Measurements from ENCODE around the gene ULBP3.
"Not testable (repeated sequence)": the region's sequence is repeated elsewhere in the genome, so short reads cannot be mapped to it uniquely, and the experiment has no call there.

ULBP3 gene

GRCh38 chr6:150043096-150043495 lies 25.8 kb downstream of the ULBP3 start:
- DNase-seq (ENCODE audit: low spot score), result no peak

- DNase-seq (ENCODE audit: low spot score), result no peak
Observed at GRCh38 chr6:150038202-150039062, 30.5 kb downstream of the ULBP3 start.

DNA sequence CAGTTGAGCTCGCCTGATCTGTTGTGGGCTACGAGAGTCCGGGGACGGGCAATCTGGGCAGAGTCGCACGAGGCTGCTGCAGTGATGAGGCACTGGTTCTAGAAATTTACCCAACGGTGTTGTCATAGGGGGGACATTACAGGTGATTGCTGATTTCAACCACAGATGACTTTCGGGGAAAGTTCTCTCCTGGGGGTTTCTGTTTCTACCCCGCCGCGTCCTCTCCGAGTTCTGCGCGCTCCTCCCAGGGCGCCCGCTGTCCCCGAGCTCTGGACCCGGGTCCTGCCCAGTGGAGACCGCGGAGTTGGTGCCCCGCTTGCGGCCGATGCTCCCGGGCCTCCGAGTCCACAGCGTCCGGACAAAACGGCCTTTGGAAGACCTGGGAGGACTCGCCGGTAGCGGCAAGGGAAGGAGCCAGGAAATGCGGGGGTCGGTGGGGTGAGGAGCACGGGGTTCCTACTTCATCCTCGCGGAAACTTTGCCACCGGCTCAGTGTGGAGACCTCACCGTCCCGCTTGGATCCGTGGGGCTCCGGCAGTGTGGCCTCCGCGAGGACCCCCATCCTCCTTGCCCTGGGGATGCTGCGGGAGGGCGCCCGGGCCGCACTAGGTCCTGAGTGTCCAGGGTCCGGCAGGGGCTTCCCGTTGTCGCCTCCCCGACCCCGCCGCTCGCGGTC lies 31.3 kb downstream of the ULBP3 start:
- DNase-seq (ENCODE audit: low spot score), result no peak

DNA sequence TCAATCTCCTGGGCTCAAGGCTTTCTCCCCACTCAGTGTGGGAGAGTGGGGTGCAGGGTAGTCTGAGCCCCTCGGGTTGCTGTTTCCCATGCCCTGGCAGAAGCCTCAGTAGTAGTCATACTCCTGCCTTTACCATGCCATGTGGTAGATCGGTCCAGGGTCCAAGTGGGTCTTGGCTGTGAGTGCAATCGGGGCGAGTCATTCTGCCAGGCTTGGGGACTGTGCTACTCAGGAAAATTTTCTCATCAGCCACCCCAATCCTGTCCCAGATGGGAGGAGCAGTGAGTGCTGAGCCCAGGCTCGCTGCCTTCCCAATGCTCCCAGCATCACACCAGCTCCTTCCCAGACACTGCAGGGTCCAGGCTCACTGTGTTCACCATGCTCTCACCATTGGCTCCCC lies 32.8 kb downstream of the ULBP3 start:
- no peak for DNase-seq (ENCODE audit: low spot score)

DNA sequence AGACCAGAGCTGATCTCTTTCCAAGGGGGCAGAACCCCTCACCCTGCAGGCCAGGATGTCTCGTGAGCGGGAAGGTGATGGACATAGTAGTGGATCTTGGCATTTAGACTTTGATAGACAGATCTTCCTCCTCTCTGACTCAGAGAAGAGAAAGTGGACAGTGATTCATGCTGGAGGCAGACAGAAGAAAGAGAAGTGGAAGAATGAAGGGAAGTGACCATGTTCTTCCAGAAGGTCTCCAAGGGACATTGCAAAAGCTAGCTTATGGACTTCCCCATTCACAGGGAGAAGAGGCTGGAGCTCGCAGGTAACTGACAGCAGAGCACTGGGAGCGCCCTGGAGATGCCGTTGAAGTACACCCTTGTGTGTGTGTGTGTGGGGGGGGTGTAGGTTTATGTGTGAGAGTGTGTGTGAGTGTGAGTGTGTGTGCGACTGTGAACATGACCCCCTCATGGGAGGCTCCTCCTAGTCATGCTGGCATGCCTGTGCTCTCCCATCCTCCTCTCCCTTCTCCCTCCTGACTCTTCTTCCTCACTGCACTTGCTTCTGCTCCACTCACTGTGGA lies 35.6 kb downstream of the ULBP3 start:
- no peak for DNase-seq (ENCODE audit: low spot score)

GRCh38 chr6:150032598-150032997 lies 36.3 kb downstream of the ULBP3 start:
- no peak for DNase-seq (ENCODE audit: low spot score)

- no peak for DNase-seq (ENCODE audit: low spot score)
Observed at GRCh38 chr6:150030611-150031010, 38.3 kb downstream of the ULBP3 start.

DNA sequence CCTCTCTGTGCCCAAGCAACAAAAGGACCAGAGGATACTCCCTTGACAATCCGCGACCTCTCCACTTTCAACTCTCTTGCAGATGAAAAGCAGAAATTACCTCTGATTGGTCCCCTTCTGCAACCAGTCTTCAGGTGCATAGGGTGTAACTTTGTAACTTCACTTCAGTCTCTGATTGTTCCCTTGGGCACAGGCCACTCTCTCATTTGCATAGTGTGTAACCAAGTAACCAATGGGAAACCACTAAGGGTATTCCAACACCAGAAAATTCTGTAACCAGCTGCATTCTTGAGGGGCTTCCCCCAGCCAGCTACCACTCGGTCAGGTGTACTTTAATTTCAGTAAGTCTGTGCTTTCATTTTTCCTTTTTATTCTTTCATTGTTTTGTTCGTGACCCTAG lies 39.2 kb downstream of the ULBP3 start:
- DNase-seq (ENCODE audit: low spot score), result peak; percentile 45

- DNase-seq (ENCODE audit: low spot score), result no peak
Observed at GRCh38 chr6:150029276-150029675, 39.6 kb downstream of the ULBP3 start.

DNA sequence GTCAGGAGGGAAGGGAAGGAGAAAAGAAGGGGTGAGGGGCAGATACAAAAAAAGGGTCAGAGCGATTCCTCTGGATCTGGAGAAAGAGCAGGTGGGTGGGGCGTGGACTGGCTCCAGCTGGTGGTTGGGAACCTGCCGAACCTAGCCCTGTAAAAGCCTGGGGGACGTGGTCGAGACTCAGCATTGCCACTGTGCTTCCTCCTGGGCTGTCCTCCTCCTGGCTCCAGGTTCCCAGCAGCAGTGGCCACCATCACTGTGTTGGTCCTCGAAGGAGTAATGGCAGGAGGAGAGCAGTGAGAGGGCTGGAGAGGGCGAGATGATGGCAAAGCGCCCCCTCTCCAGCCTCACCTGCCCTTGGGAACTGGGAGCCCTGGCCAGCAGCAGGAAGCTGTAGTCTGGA lies 40.1 kb downstream of the ULBP3 start:
- no peak for DNase-seq (ENCODE audit: low spot score)

DNA sequence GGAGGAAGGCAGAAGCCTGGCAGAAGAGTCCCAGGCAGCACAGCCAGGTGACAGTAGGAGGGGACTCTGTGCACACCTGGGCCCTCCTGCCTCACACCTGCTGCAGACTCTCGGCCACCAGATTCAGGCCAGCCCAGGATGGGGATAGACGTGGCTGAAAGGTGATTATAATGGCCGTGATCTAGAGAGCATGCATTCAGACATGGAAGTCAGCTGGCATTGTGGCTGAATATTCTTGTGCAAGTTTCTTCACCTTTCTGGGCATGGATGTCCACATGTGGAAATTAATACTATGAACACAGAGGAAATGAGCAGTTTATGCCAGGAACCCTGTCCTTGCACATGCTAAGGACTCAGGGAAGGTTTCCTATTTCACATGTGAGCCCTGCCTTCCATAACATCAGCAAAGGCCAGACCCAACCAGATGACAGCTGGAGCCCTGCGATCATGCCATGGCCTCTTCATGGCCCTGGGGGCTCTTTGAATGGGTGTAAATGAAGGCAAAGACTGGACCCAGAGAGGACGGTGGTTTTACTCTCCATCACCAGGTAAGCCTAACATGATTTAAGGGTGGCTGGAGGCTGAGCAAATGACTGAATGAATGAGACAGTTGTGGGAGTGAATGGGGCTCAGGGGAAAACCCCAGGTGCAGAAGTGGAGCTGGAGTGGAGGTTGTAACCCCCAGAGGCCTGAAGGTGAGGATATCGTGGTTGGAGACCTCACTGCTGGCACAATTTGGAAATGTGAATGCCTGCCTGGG lies 40.9 kb downstream of the ULBP3 start:
- no peak for DNase-seq (ENCODE audit: low spot score)

DNA sequence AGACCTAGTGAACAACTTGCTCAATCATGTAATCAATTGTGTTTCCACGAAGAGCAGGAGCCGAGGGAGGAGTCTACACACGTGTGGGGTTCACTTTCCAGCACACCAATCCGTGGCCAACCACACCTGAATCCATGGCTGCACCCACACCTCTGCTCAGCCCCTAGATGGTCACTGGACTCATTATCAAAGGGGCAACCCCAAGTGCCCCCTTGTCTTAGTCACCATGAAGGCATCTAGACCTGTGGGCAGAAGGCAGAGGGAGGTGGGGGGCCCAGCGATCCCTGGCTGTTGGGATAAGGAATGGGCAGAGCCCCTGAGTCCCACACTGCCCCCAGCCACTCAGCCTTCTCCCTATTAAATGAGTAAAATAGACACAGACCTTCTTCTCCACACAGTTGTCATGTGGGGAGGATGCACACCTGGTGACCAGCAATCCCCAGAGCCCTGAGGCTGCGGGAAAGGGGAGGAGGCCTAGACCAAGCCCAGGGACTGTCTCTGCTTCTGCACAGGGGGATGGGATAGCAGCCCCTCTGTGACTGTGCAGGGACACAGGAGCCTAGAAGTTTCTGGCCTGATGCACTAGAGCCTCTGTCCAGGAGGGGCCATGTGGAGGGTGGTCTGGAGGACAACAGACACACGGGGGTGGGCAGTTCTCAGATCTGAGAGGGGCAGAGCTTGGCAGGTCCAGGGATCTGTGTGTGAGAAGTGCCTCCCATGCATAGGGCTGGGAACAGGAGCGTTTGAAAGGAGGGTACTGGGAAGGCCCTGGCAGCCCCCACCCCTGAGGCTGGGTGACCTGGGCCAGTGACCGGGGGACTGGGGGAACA lies 41.7 kb downstream of the ULBP3 start:
- no peak for DNase-seq (ENCODE audit: low spot score)

DNA sequence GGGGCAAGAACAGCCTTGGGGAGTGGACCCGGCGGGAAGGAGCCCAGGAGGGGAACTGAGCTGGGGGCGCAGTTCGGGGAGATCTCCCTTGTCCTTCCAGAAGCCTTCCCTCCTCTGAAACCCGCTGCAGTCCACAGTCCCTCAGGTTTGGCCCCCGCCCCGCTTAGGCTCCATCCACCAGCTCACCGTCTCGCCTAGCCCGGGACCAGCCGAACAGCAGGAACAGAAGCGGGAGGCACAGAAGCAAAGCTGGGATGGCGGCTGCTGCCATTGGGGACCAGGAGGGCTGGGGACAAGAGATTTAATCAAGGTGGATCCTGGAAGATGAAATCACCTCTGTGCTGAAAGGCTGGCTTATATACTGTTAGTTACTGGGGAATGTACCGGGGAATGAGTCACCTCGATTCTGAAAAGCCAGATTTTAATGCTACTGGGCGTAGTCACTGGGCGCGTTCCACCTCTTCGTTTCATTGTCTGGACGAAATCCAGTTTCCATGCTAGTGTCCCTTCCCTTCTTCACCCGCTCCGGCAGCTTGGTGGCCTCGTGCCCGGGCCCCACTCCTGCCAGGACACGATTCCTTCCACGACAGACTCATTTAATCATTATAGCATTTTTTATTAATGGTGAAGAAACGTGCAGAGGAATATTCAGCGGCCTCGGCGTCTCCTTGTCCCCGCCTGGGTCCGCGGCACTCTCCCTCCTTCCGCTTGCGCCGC lies 43.6 kb downstream of the ULBP3 start, which contains the start of gene RAET1L:
TSS of gene RAET1L (minus strand) at position 332 of the 717 bp plus-strand sequence. CDS start at position 271, 61 bp downstream.
- no peak for DNase-seq (ENCODE audit: low spot score)

- DNase-seq (ENCODE audit: low spot score), result no peak
Observed at GRCh38 chr6:150024646-150025155, 44.2 kb downstream of the ULBP3 start.

DNA sequence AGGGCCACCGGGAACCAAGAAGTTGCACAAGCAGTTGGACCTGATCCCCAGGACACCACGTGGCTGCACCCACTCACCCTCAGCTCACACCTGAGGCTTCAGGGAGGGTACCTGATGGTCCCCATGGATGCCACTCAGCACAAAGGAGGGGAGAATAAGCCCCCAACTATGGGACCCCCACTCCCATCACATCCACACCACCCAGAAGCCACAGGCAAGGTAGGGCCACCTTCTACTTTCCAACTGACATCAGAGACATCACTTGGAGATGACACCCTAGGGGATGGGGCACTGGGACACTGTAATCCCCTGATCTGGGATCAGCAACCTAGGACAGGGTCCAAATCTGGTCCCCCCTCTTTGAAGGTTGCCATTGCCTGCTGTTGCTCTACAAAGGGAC lies 44.9 kb downstream of the ULBP3 start:
- not testable (repeated sequence) for DNase-seq (ENCODE audit: low spot score)

DNA sequence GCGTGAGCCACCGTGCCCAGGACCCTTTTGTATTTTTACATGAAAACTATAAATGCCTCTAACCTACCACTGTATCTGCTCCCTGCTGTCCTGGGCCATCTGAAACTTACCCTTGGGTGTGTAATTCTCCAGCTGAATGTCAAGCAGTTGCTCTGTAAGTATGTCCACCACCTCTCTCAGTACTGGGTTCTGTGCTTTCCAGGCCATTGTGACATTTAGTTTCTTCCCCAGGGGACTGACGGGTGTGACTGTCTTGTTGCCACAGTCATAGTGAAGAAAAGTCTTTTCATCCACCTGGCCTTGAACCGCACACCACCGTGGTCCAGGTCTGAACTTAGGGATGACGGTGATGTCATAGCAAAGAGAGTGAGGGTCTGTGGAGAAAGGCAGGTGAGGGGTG lies 47.1 kb downstream of the ULBP3 start:
- DNase-seq (ENCODE audit: low spot score), result not testable (repeated sequence)

DNA sequence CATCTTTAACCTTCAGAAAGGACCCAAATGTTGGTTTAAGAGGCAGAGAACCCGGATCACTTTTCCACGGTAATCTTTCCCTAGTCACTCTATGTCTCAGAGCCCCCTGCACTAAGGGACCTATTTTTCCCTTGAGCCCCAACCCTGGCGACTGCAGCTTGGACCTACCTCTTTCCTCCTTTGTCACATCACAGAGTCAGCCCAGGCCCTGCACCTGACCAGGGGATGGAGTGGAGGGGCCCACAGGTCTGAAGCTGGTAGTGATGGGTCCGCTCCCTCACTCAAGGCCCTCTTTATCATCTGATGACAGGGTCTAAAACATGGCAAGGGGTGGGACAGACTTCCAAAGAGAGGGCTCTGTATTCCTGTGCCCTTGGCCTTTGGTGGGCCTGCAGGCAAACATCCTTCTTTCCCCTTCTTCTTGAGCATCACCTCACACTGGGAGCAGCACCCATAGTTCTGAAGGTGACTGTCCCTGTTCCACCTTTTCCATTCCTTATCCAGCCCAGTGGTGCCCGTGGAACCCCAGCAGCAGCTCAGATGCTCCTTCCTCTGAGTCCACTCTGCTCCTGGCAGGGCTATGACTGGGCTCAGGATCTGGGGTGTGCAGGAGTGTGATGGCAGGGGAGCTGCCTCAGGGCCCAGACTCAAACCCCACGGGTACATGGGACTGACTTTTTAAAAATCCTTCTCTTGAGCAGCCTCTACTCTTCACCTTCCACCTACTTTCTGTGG lies 49.9 kb downstream of the ULBP3 start:
- no peak for DNase-seq (ENCODE audit: low spot score)

GRCh38 chr6:150017186-150017521 lies 51.8 kb downstream of the ULBP3 start:
- DNase-seq (ENCODE audit: low spot score), result not testable (repeated sequence)

GRCh38 chr6:150016324-150017185 lies 52.4 kb downstream of the ULBP3 start:
- DNase-seq (ENCODE audit: low spot score), result peak; percentile 82

Measured in NAMALWA (cell line).